Pancreas (tissue), 10 donors: ENCODE results near the gene DESI1. TPM values are rescaled to one million over a fixed set of nuclear protein-coding genes. Genes with fewer than 3 reads are reported as not detected.

Experiments used
- ATAC-seq, 4 donors: fragments of 200-7000 bp; cut with Tn5 transposase; one replicate each; pipeline versions ENCODE4 v1.8.0 to v1.9.1; 2020; ENCODE audit warnings: mild to moderate bottlenecking in 4 of 4, moderate library complexity in 4 of 4
- DNase-seq, 6 donors: peaks; one replicate each; pipeline ENCODE4 v3.0.0-alpha.2; 2020
- FAIRE-seq: peaks from 2 replicates; lab custom pipeline; 2012; peaks lifted over from hg19 to GRCh38; lab: Jason Lieb, UNC
- H3K27ac ChIP-seq, 4 donors: fragments of 200-600 bp; sonication (generic); 1 replicate in 3 of 4; 2 replicates in 1 of 4; pipeline versions ENCODE4 v1.5.0 to v1.8.0; 2020
- H3K27me3 ChIP-seq, 4 donors: fragments of 200-600 bp; one replicate each; pipeline ENCODE4 v1.8.0; 2021
- H3K36me3 ChIP-seq, 3 donors: fragments of 200-600 bp; sonication (generic) in 1 of 3; one replicate each; pipeline versions ENCODE4 v1.5.0 to v1.8.0; 2020 to 2021
- H3K4me1 ChIP-seq, 3 donors: fragments of 200-600 bp; one replicate each; pipeline ENCODE4 v1.8.0; 2021
- H3K4me3 ChIP-seq, 4 donors: fragments of 200-600 bp; sonication (generic) in 2 of 4; one replicate each; pipeline versions ENCODE4 v1.5.0 to v1.8.0; 2020 to 2021
- H3K9me3 ChIP-seq, 4 donors: fragments of 200-600 bp; one replicate each; pipeline ENCODE4 v1.8.0; 2021
- WGBS, 2 donors: extraction: QIAGEN DNeasy Blood & Tissue Kit; methylation state at CpG; one replicate each; pipeline ENCODE4 v1.1.7; 2013; 5-methylcytosine and 5-hydroxymethylcytosine counted together
- intact Hi-C, 3 donors: fragments of 100-400 bp; cut with DNase I; formaldehyde crosslinking; loops; one replicate each; pipeline versions ENCODE4 v1.11.1 to v1.14.2; 2022
- polyA plus RNA-seq, 2 donors: library from polyadenylated mRNA; stranded (reverse); fragments of 200-250 nt; gene quantifications; one replicate each; pipeline ENCODE4 v1.2.3, GENCODE V29; 2013
- total RNA-seq, 6 donors: library from RNA; stranded (reverse); fragmentation: NEBNext Ultra II Directional in 4 of 6; extraction: Animal tissue kit (Norgen Biotek cat#: 25700) in 4 of 6; gene quantifications; one replicate each; pipeline versions ENCODE4 v1.2.1 to v1.2.4, GENCODE V29; 2021 to 2023
- TF ChIP-seq, protein P1 (sequence below), 4 donors: fragments of 200-600 bp; sonication (generic) in 3 of 4; IDR thresholded peaks; one replicate each; pipeline versions ENCODE4 v1.5.0 to v1.8.0; 2021; ENCODE audit warnings: antibody characterized with exemption in 4 of 4
- donor health status: healthy with polysubstance abuse.
- donor health status: DM: no; HTN: no; CAD: no; lungs with moderate emphysema.
- donor health status: DM: no; HTN: no; CAD: no.
- donor health status: control.
- donor health status: control.
- donor health status: Bipolar disorder and iron deficiency.
- donor health status: DM: yes; HTN: yes; CAD: no.
- donor health status: DM: no; HTN: no; CAD: no.
- donor health status: DM: no; HTN: no; CAD: no.
- donor health status: DM: yes; HTN: yes; CAD: no.

The DESI1 gene
- total and polyA plus RNA-seq, 8 donors = 8.2 to 14.8 (median 9.6) TPM

DNA sequence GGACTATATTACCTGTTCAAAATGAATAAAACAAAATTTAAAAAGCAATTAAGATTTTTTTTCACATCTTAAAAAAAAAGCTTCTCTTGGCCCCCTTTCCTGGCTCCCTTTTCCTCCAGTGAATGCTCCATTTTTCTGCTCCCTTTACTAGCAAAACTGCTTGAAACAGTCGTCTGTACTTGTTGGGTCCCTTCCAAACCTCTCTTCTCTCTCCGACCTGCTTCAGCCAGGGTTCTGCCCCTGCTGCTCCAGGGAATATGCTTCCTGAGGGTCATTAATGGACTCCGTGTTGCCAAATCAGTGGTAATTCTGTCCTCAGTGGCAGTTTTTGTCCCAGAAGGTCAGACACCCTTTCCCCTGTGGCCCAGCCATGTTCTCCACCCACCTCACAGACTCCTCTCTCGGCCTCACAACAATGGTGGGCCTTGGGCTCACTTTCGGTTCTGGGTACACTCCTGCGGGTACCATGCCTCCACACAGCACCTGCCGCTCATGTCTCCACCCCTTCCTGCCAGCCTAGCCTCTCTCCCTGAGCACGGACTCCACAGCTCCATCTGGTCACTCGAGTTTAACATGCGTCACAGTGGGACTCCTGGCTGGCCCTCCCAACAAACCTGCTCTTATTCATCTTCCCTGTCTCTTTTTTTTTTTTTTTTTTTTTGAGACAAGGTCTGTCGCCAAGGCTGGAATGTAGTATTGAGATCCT, 68.8 kb downstream of the DESI1 start:
- ATAC-seq (no peak), FAIRE-seq (no peak), DNase-seq (peak in 1 of 6 donors; percentile 20)
- H3K4me1 ChIP-seq = peaks cover 0 to 4% (median 0%) of the 10 kb centered on the region in 3 donors
- WGBS, 2 donors = 68 to 76% methylated on average over 10 to 11 of the region's 11 CpGs
- H3K27ac ChIP-seq = no peak overlapping the region
- intact Hi-C loops = no loop called here
- H3K4me3 ChIP-seq = no peak overlapping the region
- no peaks in the 10 kb centered on the region for H3K27me3 ChIP-seq
- H3K9me3 ChIP-seq = no peaks in the 10 kb centered on the region
- no peaks in the 10 kb centered on the region for H3K36me3 ChIP-seq
- TF ChIP-seq, protein P1, sequence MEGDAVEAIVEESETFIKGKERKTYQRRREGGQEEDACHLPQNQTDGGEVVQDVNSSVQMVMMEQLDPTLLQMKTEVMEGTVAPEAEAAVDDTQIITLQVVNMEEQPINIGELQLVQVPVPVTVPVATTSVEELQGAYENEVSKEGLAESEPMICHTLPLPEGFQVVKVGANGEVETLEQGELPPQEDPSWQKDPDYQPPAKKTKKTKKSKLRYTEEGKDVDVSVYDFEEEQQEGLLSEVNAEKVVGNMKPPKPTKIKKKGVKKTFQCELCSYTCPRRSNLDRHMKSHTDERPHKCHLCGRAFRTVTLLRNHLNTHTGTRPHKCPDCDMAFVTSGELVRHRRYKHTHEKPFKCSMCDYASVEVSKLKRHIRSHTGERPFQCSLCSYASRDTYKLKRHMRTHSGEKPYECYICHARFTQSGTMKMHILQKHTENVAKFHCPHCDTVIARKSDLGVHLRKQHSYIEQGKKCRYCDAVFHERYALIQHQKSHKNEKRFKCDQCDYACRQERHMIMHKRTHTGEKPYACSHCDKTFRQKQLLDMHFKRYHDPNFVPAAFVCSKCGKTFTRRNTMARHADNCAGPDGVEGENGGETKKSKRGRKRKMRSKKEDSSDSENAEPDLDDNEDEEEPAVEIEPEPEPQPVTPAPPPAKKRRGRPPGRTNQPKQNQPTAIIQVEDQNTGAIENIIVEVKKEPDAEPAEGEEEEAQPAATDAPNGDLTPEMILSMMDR (IDR thresholded peaks at IDR 0.05) = no peak

DNA sequence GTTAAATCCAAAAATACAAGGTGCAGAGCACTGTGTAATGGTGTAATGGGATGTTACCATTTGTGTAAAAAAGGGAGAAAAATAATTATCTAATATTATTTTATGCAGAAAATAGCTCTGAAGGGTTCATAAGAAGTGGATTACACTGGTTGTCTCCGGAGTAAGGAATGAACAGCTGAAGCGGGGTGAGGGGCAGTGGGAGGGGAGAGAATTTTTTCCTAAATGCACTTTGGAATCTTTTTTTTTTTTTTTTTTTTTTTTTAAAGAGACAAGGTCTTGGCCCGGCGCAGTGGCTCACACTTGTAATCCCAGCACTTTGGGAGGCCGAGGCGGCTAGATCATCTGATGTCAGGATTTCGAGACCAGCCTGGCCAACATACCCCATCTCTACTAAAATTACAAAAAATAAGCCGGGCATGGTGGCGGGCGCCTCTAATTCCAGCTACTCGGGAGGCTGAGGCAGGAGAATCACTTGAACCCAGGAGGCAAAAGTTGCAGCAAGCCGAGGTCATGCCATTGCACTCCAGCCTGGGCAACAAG, 69.8 kb downstream of the DESI1 start:
- peak in 1 of 6 donors; percentile 15 for DNase-seq
- H3K9me3 ChIP-seq = no peaks in the 10 kb centered on the region
- H3K27me3 ChIP-seq = no peaks in the 10 kb centered on the region
- intact Hi-C loops = no loop called here
- H3K4me3 ChIP-seq = no peak overlapping the region
- TF ChIP-seq, protein P1 (IDR thresholded peaks at IDR 0.05) = no peak
- no peak for ATAC-seq
- no peak overlapping the region for H3K27ac ChIP-seq
- no peak for FAIRE-seq
- H3K36me3 ChIP-seq = no peaks in the 10 kb centered on the region
- no peaks in the 10 kb centered on the region for H3K4me1 ChIP-seq
- 82 to 91% methylated on average over 12 of the region's 12 CpGs for WGBS, 2 donors

DNA sequence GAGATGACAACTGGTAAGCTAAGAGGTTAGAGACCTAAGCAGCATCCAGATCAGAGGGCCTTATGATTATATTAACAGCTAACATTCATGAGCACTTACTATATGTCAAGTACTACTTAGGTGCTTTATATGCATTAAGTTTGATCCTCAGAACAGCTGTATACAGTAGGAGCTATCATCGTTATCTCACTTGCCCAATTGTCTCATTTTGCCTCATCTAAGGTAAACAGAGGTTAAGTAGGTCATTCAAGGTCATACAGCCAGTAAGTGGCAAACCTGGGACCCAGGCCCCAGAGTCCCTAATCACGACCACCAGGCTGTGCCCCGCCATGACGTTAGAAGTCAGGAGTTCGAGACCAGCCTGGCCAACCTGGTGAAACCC, 72.0 kb downstream of the DESI1 start:
- Histone ChIP-seq H3K27ac (no peak overlapping the region), H3K36me3 (no peaks in the 10 kb centered on the region), H3K4me3 (no peak overlapping the region), H3K4me1 (peaks cover 0 to 5% (median 3%) of the 10 kb centered on the region in 3 donors), H3K9me3 (no peaks in the 10 kb centered on the region), H3K27me3 (no peaks in the 10 kb centered on the region)
- TF ChIP-seq, protein P1 (IDR thresholded peaks at IDR 0.05) = no peak
- intact Hi-C loops = loop anchor here in 1 of 3 donors (10.0 kb wide), 1 partner anchor 56 kb away; no protein-coding TSS in a partner anchor
- DNase-seq (peak in 1 of 6 donors; percentile 32), ATAC-seq (no peak), FAIRE-seq (no peak)
- 69 to 72% methylated on average over 5 of the region's 5 CpGs for whole genome bisulfite sequencing, 2 donors

Other genes starting within 250 kb of the DESI1 start
- 10 to 100 TPM in 5 of 6 donors, 1 to 10 TPM in 1; 8.3 to 19.6 (median 17.6) TPM for gene TEF, start 239.1 kb downstream of the DESI1 start, total RNA-seq
- gene TEF, start 239.1 kb downstream of the DESI1 start, polyA plus RNA-seq = 10 to 100 TPM in 1 of 2 donors, 1 to 10 TPM in 1; 8.8 to 18.7 TPM
- 10 to 100 TPM; 11.0 to 30.5 (median 19.9) TPM for gene TOB2, start 174.2 kb downstream of the DESI1 start, total RNA-seq
- gene TOB2, start 174.2 kb downstream of the DESI1 start, polyA plus RNA-seq = 10 to 100 TPM; 12.6 to 15.9 TPM
- 10 to 100 TPM in 5 of 6 donors, 1 to 10 TPM in 1; 8.8 to 18.6 (median 16.2) TPM for gene PHF5A, start 152.4 kb downstream of the DESI1 start, total RNA-seq
- 10 to 100 TPM; 22.1 to 29.7 TPM for gene PHF5A, start 152.4 kb downstream of the DESI1 start, polyA plus RNA-seq
- gene ACO2, start 151.9 kb downstream of the DESI1 start, total RNA-seq = 10 to 100 TPM; 34.2 to 53.1 (median 40.8) TPM
- gene ACO2, start 151.9 kb downstream of the DESI1 start, polyA plus RNA-seq = 10 to 100 TPM; 19.2 to 33.2 TPM
- gene POLR3H, start 76.6 kb downstream of the DESI1 start, total RNA-seq = 10 to 100 TPM; 11.0 to 18.9 (median 13.9) TPM
- gene POLR3H, start 76.6 kb downstream of the DESI1 start, polyA plus RNA-seq = 10 to 100 TPM; 14.8 to 22.0 TPM
- gene CSDC2, start 60.0 kb downstream of the DESI1 start, total RNA-seq = 10 to 100 TPM in 3 of 6 donors, 1 to 10 TPM in 3; 1.4 to 22.8 (median 11.4) TPM
- gene CSDC2, start 60.0 kb downstream of the DESI1 start, polyA plus RNA-seq = 10 to 100 TPM in 1 of 2 donors, 1 to 10 TPM in 1; 8.6 to 50.9 TPM
- 10 to 100 TPM; 10.3 to 26.6 (median 20.2) TPM for gene PMM1, start 31.2 kb downstream of the DESI1 start, total RNA-seq
- gene PMM1, start 31.2 kb downstream of the DESI1 start, polyA plus RNA-seq = 10 to 100 TPM; 26.4 to 69.2 TPM
- 10 to 100 TPM; 49.8 to 85.4 (median 76.1) TPM for gene XRCC6, start 252 bp upstream of the DESI1 start, total RNA-seq
- gene XRCC6, start 252 bp upstream of the DESI1 start, polyA plus RNA-seq = 10 to 100 TPM; 51.5 to 86.4 TPM
- gene SNU13, start 67.8 kb upstream of the DESI1 start, total RNA-seq = 10 to 100 TPM; 43.5 to 74.1 (median 59.5) TPM
- 10 to 100 TPM; 57.9 to 89.7 TPM for gene SNU13, start 67.8 kb upstream of the DESI1 start, polyA plus RNA-seq
- gene MEI1, start 78.5 kb upstream of the DESI1 start, total RNA-seq = 1 to 10 TPM in 1 of 6 donors, under 1 TPM in 4, not detected in 1; 0.28 to 2.3 (median 0.35) TPM
- gene MEI1, start 78.5 kb upstream of the DESI1 start, polyA plus RNA-seq = under 1 TPM; 0.15 to 0.70 TPM
- gene CCDC134, start 179.6 kb upstream of the DESI1 start, total RNA-seq = 1 to 10 TPM; 2.9 to 7.6 (median 4.9) TPM
- gene CCDC134, start 179.6 kb upstream of the DESI1 start, polyA plus RNA-seq = 1 to 10 TPM; 1.9 to 2.0 TPM
- gene SREBF2, start 212.1 kb upstream of the DESI1 start, total RNA-seq = 10 to 100 TPM; 28.2 to 44.8 (median 34.3) TPM
- gene SREBF2, start 212.1 kb upstream of the DESI1 start, polyA plus RNA-seq = 10 to 100 TPM; 32.7 to 37.3 TPM